HG03558 (cell line): ENCODE measurements around the gene ZNF335.
"Not testable (repeated sequence)": the region's sequence is repeated elsewhere in the genome, so short reads cannot be mapped to it uniquely, and the experiment has no call there.

ENCODE experiments used
- ATAC-seq: cut with Tn5 transposase; IDR thresholded peaks from one replicate; pipeline ENCODE4 v1.9.1; 2021; ENCODE audit warnings: moderate number of reproducible peaks; ENCODE audit not compliant: unreplicated experiment; ENCODE audit errors: extremely low read depth

The ZNF335 gene

GRCh38 chr20:45957021-45957941 is 14.7 kb downstream of the ZNF335 start:
- no peak for ATAC-seq

GRCh38 chr20:45956326-45956725 is 15.7 kb downstream of the ZNF335 start:
- not testable (repeated sequence) for ATAC-seq

- no peak for ATAC-seq
Measured at GRCh38 chr20:45953672-45954071, 18.3 kb downstream of the ZNF335 start.

GRCh38 chr20:45952861-45953260 is 19.1 kb downstream of the ZNF335 start:
- ATAC-seq, result no peak

- no peak for ATAC-seq
Measured at GRCh38 chr20:45951925-45952834, 19.8 kb downstream of the ZNF335 start.

GRCh38 chr20:45950330-45950646 is 21.7 kb downstream of the ZNF335 start:
- no peak for ATAC-seq

GRCh38 chr20:45949542-45950329 is 22.3 kb downstream of the ZNF335 start:
- ATAC-seq, result no peak

GRCh38 chr20:45948742-45949541 is 23.1 kb downstream of the ZNF335 start:
- ATAC-seq, result no peak

- no peak for ATAC-seq
Measured at GRCh38 chr20:45948261-45948733, 23.7 kb downstream of the ZNF335 start.

GRCh38 chr20:45947110-45947866 is 24.7 kb downstream of the ZNF335 start:
- ATAC-seq, result no peak

- ATAC-seq, result no peak
Measured at GRCh38 chr20:45946149-45946970, 25.6 kb downstream of the ZNF335 start.

GRCh38 chr20:45945678-45946148 is 26.3 kb downstream of the ZNF335 start:
- no peak for ATAC-seq

- ATAC-seq, result no peak
Measured at GRCh38 chr20:45944965-45945677, 26.9 kb downstream of the ZNF335 start.

- no peak for ATAC-seq
Measured at GRCh38 chr20:45944151-45944964, 27.6 kb downstream of the ZNF335 start.

- no peak for ATAC-seq
Measured at GRCh38 chr20:45943613-45944012, 28.4 kb downstream of the ZNF335 start.

- ATAC-seq, result no peak
Measured at GRCh38 chr20:45940469-45940868, 31.5 kb downstream of the ZNF335 start.
